Measurements from ENCODE around the gene NUDT8.

- TF ChIP-seq CTCF (IDR thresholded peaks at IDR 0.05; ENCODE audit: insufficient read depth, low read depth, low read length) = no peak
- TF ChIP-seq EZH2 (IDR thresholded peaks at IDR 0.05; ENCODE audit: insufficient read depth, low read length) = no peak
Observed at GRCh38 chr11:67667490-67668191, 37.9 kb upstream of the NUDT8 start.

All from astrocyte (in vitro differentiated cells and primary cell).